ENCODE data around the gene ANG.
A peak's percentile ranks its signal among the peaks of the same experiment; 100 is the strongest.

Gene ANG

DNA sequence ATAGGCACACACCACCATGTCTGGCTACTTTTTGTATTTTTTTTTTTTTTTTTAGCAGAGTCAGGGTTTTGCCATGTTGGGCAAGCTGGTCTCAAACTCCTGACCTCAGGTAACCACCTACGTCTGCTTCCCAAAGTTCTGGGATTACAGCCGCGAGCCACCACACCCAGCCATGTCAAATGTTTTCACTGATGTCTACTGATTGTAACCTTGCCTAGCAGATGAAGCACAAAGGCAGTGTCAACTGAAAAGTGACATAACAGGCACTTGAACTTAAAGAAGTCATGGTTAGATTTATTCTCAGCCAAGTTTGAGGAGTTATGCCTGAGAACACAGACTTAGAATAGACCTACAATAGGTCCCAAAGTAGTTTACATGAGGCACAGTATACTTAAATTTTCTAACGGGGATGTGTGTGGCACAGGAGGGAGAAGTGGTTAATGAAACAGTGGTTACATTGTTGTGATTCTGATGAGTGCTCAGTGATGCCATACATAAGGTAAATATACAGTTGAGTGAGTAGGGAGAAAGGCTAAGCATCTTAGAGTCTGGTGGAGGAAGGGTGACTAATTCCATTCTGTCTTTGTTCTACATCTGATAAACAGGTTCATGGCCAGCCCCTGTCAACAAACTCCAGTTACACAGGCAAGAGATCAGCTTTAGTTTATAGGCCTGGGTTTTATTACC is 16.8 kb upstream of the ANG start:
- ChIA-PET POLR2A (interaction anchor here (6.3 kb wide), 1 partner anchor 11 kb away, joined by 45 read pairs; the partner anchor contains the start of gene RNASE4), CTCF (no interaction called here)
- no peak for DNase-seq (ENCODE audit: extremely low spot score)
- TF ChIP-seq SUZ12 (IDR thresholded peaks at IDR 0.05) (no peak), SP1 (IDR thresholded peaks at IDR 0.05) (no peak), CTBP1 (IDR thresholded peaks at IDR 0.05; ENCODE audit: borderline replicate concordance) (no peak), FOXM1 (IDR thresholded peaks at IDR 0.05; ENCODE audit: borderline replicate concordance) (no peak), HDGF (IDR thresholded peaks at IDR 0.05; ENCODE audit: borderline replicate concordance) (no peak), ZNF384 (IDR thresholded peaks at IDR 0.05) (no peak), NFRKB (IDR thresholded peaks at IDR 0.05) (no peak), FOXK2 (IDR thresholded peaks at IDR 0.05) (no peak), L3MBTL2 (conservative IDR thresholded peaks at IDR 0.05) (no peak), BHLHE40 (IDR thresholded peaks at IDR 0.05; ENCODE audit: borderline replicate concordance) (no peak), ARNT (IDR thresholded peaks at IDR 0.05) (no peak), TARDBP (IDR thresholded peaks at IDR 0.05) (no peak), FOXA1 (IDR thresholded peaks at IDR 0.05) (no peak), LEF1 (IDR thresholded peaks at IDR 0.05; ENCODE audit: borderline replicate concordance) (no peak)
- TF ChIP-seq, protein P1, sequence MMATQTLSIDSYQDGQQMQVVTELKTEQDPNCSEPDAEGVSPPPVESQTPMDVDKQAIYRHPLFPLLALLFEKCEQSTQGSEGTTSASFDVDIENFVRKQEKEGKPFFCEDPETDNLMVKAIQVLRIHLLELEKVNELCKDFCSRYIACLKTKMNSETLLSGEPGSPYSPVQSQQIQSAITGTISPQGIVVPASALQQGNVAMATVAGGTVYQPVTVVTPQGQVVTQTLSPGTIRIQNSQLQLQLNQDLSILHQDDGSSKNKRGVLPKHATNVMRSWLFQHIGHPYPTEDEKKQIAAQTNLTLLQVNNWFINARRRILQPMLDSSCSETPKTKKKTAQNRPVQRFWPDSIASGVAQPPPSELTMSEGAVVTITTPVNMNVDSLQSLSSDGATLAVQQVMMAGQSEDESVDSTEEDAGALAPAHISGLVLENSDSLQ (IDR thresholded peaks at IDR 0.05): no peak

DNA sequence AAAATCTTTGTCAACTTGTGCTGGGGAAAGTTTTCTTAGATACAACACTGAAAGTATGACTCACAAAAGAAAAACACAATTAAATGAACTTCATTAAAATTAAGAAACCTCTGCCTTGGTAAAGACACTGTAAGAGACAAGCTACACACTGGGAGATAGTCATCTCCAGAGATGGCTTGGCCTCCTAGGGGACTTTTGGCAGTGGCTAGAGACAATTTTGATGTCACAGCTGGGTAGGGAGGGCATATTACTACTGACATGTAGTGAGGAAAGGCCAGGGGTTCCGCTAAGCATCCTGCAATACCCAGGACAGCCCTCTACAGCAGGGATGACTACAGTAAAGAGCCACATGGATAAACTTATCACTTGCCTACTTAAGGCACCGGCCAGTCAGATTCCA is 12.9 kb upstream of the ANG start:
- ChIA-PET CTCF (no interaction called here), POLR2A (interaction anchor here (0.6 to 1.2 kb wide), 3 partner anchors 9 to 296 kb away, joined by 3 read pairs; no protein-coding TSS in a partner anchor)
- no peak for DNase-seq (ENCODE audit: extremely low spot score)
- TF ChIP-seq ZNF384 (IDR thresholded peaks at IDR 0.05) (no peak), ARNT (IDR thresholded peaks at IDR 0.05) (no peak), FOXK2 (IDR thresholded peaks at IDR 0.05) (no peak), HDGF (IDR thresholded peaks at IDR 0.05; ENCODE audit: borderline replicate concordance) (no peak), L3MBTL2 (conservative IDR thresholded peaks at IDR 0.05) (no peak), FOXM1 (IDR thresholded peaks at IDR 0.05; ENCODE audit: borderline replicate concordance) (no peak), BHLHE40 (IDR thresholded peaks at IDR 0.05; ENCODE audit: borderline replicate concordance) (no peak), ELF4 (IDR thresholded peaks at IDR 0.05) (no peak), SP1 (IDR thresholded peaks at IDR 0.05) (no peak), TARDBP (IDR thresholded peaks at IDR 0.05) (no peak), SUZ12 (IDR thresholded peaks at IDR 0.05) (no peak), LEF1 (IDR thresholded peaks at IDR 0.05; ENCODE audit: borderline replicate concordance) (no peak), CTBP1 (IDR thresholded peaks at IDR 0.05; ENCODE audit: borderline replicate concordance) (no peak)
- TF ChIP-seq, protein P1 (IDR thresholded peaks at IDR 0.05): no peak

DNA sequence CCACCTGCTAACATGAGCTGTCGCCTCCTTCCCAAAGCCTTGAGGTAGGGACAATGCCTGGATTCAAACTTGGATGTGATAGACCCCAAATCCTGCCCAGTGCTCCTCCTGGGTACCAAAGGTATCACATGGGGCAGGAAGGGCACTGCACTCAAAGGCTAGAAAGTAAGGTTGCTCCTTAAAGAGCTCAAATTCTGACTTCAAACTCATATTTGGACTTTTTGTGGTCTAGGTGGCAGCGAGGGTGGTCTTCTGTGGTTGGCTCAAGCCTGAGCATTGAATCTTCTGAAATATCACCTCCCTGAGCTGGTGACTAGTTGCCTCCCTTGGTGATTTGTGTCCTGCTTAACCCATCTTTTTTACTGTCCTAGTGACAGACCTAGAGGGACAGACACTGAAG is 12.5 kb upstream of the ANG start:
- CTCF ChIA-PET: no interaction called here
- POLR2A ChIA-PET: interaction anchor here (0.6 to 1.2 kb wide), 3 partner anchors 9 to 296 kb away, joined by 3 read pairs; no protein-coding TSS in a partner anchor
- TF ChIP-seq CTBP1 (IDR thresholded peaks at IDR 0.05; ENCODE audit: borderline replicate concordance) (no peak), ZNF384 (IDR thresholded peaks at IDR 0.05) (no peak), BHLHE40 (IDR thresholded peaks at IDR 0.05; ENCODE audit: borderline replicate concordance) (no peak), FOXA1 (IDR thresholded peaks at IDR 0.05) (no peak), NFRKB (IDR thresholded peaks at IDR 0.05) (no peak), ELF4 (IDR thresholded peaks at IDR 0.05) (no peak), SUZ12 (IDR thresholded peaks at IDR 0.05) (no peak), HDGF (IDR thresholded peaks at IDR 0.05; ENCODE audit: borderline replicate concordance) (no peak), LEF1 (IDR thresholded peaks at IDR 0.05; ENCODE audit: borderline replicate concordance) (no peak), TARDBP (IDR thresholded peaks at IDR 0.05) (no peak), FOXK2 (IDR thresholded peaks at IDR 0.05) (no peak)
- TF ChIP-seq, protein P1 (IDR thresholded peaks at IDR 0.05): no peak
- DNase-seq (ENCODE audit: extremely low spot score): no peak

DNA sequence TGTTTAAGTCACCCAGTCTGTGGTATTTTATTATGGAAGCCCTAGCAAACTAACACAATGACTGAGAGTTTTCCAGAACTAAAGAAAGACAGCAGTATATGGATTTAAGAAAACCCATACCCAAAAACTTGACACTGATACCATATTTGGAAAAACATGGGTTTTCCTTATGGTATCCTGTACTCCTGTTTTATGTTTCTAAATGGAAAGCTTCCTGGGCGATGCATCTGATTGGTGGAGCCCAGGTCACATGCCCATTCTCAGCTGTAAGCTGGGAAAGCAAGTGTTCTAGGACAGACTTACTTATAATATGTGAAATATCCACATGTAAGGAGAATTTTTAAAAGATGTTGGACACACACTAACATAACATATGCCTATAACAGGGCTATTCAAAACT is 8.7 kb upstream of the ANG start:
- POLR2A ChIA-PET: interaction anchor here (4.0 to 6.9 kb wide), 7 partner anchors 9 to 337 kb away, joined by 22 to 104 read pairs (median 71); partner anchors contain the start of gene PARP2
- CTCF ChIA-PET: interaction anchor here (1.9 to 2.9 kb wide), 2 partner anchors 11 to 23 kb away, joined by 7 to 9 read pairs; no protein-coding TSS in a partner anchor
- TF ChIP-seq BHLHE40 (IDR thresholded peaks at IDR 0.05; ENCODE audit: borderline replicate concordance): no peak
- TF ChIP-seq ELF4 (IDR thresholded peaks at IDR 0.05): no peak
- no peak for TF ChIP-seq SUZ12 (IDR thresholded peaks at IDR 0.05)
- no peak for TF ChIP-seq SP1 (IDR thresholded peaks at IDR 0.05)
- TF ChIP-seq LEF1 (IDR thresholded peaks at IDR 0.05; ENCODE audit: borderline replicate concordance): no peak
- TF ChIP-seq NFRKB (IDR thresholded peaks at IDR 0.05): no peak
- TF ChIP-seq FOXK2 (IDR thresholded peaks at IDR 0.05): no peak
- TF ChIP-seq CTBP1 (IDR thresholded peaks at IDR 0.05; ENCODE audit: borderline replicate concordance): no peak
- no peak for TF ChIP-seq FOXM1 (IDR thresholded peaks at IDR 0.05; ENCODE audit: borderline replicate concordance)
- no peak for TF ChIP-seq ZNF384 (IDR thresholded peaks at IDR 0.05)
- no peak for TF ChIP-seq ARNT (IDR thresholded peaks at IDR 0.05)
- TF ChIP-seq, protein P1 (IDR thresholded peaks at IDR 0.05): no peak
- no peak for TF ChIP-seq L3MBTL2 (conservative IDR thresholded peaks at IDR 0.05)
- TF ChIP-seq TARDBP (IDR thresholded peaks at IDR 0.05): no peak
- TF ChIP-seq FOXA1 (IDR thresholded peaks at IDR 0.05): no peak
- TF ChIP-seq HDGF (IDR thresholded peaks at IDR 0.05; ENCODE audit: borderline replicate concordance): no peak
- DNase-seq (ENCODE audit: extremely low spot score): peak; percentile 57

DNA sequence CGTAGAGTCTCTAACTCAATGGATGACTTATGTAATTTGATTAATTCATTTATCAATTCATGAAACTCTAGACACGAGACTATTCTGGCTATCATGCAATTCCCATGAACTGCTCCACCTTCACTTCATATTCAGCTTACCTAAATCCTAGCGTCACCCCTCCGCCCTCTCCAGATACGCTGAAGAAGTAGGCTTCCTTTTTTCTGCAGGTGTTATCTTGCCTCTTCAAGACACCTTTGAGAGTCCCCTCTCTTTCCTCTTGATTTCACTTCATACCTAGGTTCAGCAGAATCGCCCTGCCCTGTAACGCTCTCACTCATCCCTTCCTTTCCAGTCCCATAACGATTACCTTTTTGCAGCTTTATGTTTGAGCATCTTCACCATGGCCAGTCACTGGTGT is 8.2 kb upstream of the ANG start:
- DNase-seq (ENCODE audit: extremely low spot score): no peak
- CTCF ChIA-PET: interaction anchor here (1.9 to 2.9 kb wide), 3 partner anchors 11 to 67 kb away, joined by 7 to 9 read pairs (median 9); no protein-coding TSS in a partner anchor
- TF ChIP-seq ZNF384 (IDR thresholded peaks at IDR 0.05): no peak
- TF ChIP-seq CTBP1 (IDR thresholded peaks at IDR 0.05; ENCODE audit: borderline replicate concordance): no peak
- TF ChIP-seq, protein P1 (IDR thresholded peaks at IDR 0.05): no peak
- no peak for TF ChIP-seq SUZ12 (IDR thresholded peaks at IDR 0.05)
- no peak for TF ChIP-seq FOXM1 (IDR thresholded peaks at IDR 0.05; ENCODE audit: borderline replicate concordance)
- TF ChIP-seq ARNT (IDR thresholded peaks at IDR 0.05): no peak
- POLR2A ChIA-PET: interaction anchor here (2.5 to 6.9 kb wide), 8 partner anchors 10 to 337 kb away, joined by 12 to 104 read pairs (median 62); partner anchors contain the start of gene PARP2

Data from HEK293T (cell line).